H1 (cell line): ENCODE results near the gene CLINT1. TPM values are rescaled to one million over a fixed set of nuclear protein-coding genes. Genes with fewer than 3 reads are reported as not detected.

Source experiments
- ASH2L ChIP-seq: fragments of 200-600, 300-600 bp; sonication (generic); IDR thresholded peaks from one replicate; pipeline ENCODE4 v1.7.1; 2017; ENCODE audit warnings: low read length
- EGR1 ChIP-seq: IDR thresholded peaks from 2 replicates; pipeline ENCODE4 v1.6.1; 2011; ENCODE audit warnings: low read depth, low read length, borderline replicate concordance
- EZH2 ChIP-seq: fragments of 200-600 bp; sonication (generic); IDR thresholded peaks from 2 replicates; pipeline ENCODE4 v1.7.1; 2012; ENCODE audit warnings: low read depth, mild to moderate bottlenecking, moderate library complexity, low read length, inconsistent platforms; ENCODE audit not compliant: severe bottlenecking
- KDM4A ChIP-seq: IDR thresholded peaks from one replicate; pipeline ENCODE4 v1.7.1; 2012; ENCODE audit warnings: low read depth, mild to moderate bottlenecking, moderate library complexity, low read length, inconsistent platforms; ENCODE audit not compliant: severe bottlenecking
- TEAD4 ChIP-seq: IDR thresholded peaks from 2 replicates; pipeline ENCODE4 v1.6.1; 2012; ENCODE audit warnings: low read depth, low read length, inconsistent platforms, mixed read lengths
- ZNF274 ChIP-seq: IDR thresholded peaks from 2 replicates; pipeline ENCODE4 v1.7.0; 2012; ENCODE audit warnings: low read length, borderline replicate concordance; ENCODE audit errors: extremely low read depth
- polyA plus RNA-seq, 7 experiments: library from polyadenylated mRNA; depleted of rRNA in 3 of 7; stranded (reverse) in 5 of 7; unstranded in 2 of 7; fragments of >200 nt in 5 of 7; fragments of 200-250 nt in 2 of 7; gene quantifications; 1 replicate in 5 of 7; 2 replicates in 1 of 7; 4 replicates in 1 of 7; pipeline versions ENCODE4 v1.2.1 to v1.2.3, GENCODE V29; 2011 to 2013; ENCODE audit warnings: missing spikeins in 2 of 7, mixed read lengths in 2 of 7
- total RNA-seq: library from RNA; stranded (reverse); fragmentation: NEBNext Ultra II Directional; extraction: Animal tissue kit (Norgen Biotek cat#: 25700); gene quantifications from 2 replicates; pipeline ENCODE4 v1.2.1, GENCODE V29; 2021
- TF ChIP-seq, protein P1 (sequence below): fragments of 300-600 bp; sonication (generic); IDR thresholded peaks from 2 replicates; pipeline ENCODE4 v1.7.1; 2012; ENCODE audit warnings: low read length, moderate library complexity, mild to moderate bottlenecking, inconsistent platforms; ENCODE audit not compliant: insufficient replicate concordance
- TF ChIP-seq, protein P2 (sequence below): IDR thresholded peaks from 2 replicates; pipeline ENCODE4 v1.6.1; 2012; ENCODE audit warnings: inconsistent platforms
- TF ChIP-seq, protein P3 (sequence below): IDR thresholded peaks from 2 replicates; pipeline ENCODE4 v1.6.1; 2011; ENCODE audit warnings: low read depth, mild to moderate bottlenecking, low read length; ENCODE audit not compliant: insufficient read depth

Gene CLINT1
- total and polyA plus RNA-seq, 2 of the 8 experiments (the other 6 are each of a cell fraction or from before 2014, with no cell fraction given): 85.9 to 140 TPM

DNA sequence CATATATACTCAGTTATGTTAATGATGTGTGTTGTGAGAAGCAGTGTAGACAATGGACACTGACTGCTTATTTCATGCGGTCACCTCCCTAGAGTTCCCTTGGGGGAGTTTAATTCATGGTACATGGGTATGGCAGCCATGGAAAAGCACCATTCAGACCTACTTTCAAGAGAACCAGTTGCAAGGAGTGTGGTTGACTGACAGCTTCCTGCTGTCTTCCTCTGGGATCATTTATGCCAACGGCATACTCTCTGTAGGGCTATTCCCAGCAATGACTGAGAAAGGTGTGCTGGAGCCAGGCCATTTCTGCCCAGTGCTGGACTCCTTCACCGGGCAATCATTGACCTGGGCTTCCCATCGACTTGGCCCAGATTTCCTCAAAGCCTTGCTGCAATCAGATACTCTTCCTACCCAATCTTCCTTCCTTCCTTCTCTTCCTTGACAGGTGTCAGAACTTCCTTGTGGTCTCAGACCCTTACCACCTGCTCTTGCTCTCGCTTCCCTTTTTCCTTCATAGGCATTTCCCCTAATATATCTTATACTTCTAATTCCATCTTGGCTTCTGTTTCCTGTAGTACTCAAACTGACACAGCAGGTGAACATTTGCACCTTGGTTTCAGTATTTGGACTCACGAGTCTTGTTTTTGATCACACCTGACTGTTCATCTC, 3.4 kb upstream of the CLINT1 start (continued):
- TF ChIP-seq, protein P1, sequence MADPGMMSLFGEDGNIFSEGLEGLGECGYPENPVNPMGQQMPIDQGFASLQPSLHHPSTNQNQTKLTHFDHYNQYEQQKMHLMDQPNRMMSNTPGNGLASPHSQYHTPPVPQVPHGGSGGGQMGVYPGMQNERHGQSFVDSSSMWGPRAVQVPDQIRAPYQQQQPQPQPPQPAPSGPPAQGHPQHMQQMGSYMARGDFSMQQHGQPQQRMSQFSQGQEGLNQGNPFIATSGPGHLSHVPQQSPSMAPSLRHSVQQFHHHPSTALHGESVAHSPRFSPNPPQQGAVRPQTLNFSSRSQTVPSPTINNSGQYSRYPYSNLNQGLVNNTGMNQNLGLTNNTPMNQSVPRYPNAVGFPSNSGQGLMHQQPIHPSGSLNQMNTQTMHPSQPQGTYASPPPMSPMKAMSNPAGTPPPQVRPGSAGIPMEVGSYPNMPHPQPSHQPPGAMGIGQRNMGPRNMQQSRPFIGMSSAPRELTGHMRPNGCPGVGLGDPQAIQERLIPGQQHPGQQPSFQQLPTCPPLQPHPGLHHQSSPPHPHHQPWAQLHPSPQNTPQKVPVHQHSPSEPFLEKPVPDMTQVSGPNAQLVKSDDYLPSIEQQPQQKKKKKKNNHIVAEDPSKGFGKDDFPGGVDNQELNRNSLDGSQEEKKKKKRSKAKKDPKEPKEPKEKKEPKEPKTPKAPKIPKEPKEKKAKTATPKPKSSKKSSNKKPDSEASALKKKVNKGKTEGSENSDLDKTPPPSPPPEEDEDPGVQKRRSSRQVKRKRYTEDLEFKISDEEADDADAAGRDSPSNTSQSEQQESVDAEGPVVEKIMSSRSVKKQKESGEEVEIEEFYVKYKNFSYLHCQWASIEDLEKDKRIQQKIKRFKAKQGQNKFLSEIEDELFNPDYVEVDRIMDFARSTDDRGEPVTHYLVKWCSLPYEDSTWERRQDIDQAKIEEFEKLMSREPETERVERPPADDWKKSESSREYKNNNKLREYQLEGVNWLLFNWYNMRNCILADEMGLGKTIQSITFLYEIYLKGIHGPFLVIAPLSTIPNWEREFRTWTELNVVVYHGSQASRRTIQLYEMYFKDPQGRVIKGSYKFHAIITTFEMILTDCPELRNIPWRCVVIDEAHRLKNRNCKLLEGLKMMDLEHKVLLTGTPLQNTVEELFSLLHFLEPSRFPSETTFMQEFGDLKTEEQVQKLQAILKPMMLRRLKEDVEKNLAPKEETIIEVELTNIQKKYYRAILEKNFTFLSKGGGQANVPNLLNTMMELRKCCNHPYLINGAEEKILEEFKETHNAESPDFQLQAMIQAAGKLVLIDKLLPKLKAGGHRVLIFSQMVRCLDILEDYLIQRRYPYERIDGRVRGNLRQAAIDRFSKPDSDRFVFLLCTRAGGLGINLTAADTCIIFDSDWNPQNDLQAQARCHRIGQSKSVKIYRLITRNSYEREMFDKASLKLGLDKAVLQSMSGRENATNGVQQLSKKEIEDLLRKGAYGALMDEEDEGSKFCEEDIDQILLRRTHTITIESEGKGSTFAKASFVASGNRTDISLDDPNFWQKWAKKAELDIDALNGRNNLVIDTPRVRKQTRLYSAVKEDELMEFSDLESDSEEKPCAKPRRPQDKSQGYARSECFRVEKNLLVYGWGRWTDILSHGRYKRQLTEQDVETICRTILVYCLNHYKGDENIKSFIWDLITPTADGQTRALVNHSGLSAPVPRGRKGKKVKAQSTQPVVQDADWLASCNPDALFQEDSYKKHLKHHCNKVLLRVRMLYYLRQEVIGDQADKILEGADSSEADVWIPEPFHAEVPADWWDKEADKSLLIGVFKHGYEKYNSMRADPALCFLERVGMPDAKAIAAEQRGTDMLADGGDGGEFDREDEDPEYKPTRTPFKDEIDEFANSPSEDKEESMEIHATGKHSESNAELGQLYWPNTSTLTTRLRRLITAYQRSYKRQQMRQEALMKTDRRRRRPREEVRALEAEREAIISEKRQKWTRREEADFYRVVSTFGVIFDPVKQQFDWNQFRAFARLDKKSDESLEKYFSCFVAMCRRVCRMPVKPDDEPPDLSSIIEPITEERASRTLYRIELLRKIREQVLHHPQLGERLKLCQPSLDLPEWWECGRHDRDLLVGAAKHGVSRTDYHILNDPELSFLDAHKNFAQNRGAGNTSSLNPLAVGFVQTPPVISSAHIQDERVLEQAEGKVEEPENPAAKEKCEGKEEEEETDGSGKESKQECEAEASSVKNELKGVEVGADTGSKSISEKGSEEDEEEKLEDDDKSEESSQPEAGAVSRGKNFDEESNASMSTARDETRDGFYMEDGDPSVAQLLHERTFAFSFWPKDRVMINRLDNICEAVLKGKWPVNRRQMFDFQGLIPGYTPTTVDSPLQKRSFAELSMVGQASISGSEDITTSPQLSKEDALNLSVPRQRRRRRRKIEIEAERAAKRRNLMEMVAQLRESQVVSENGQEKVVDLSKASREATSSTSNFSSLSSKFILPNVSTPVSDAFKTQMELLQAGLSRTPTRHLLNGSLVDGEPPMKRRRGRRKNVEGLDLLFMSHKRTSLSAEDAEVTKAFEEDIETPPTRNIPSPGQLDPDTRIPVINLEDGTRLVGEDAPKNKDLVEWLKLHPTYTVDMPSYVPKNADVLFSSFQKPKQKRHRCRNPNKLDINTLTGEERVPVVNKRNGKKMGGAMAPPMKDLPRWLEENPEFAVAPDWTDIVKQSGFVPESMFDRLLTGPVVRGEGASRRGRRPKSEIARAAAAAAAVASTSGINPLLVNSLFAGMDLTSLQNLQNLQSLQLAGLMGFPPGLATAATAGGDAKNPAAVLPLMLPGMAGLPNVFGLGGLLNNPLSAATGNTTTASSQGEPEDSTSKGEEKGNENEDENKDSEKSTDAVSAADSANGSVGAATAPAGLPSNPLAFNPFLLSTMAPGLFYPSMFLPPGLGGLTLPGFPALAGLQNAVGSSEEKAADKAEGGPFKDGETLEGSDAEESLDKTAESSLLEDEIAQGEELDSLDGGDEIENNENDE: no peak
- no peak for TF ChIP-seq EZH2
- TF ChIP-seq EGR1: no peak
- TF ChIP-seq TEAD4: no peak
- TF ChIP-seq KDM4A: no peak
- TF ChIP-seq, protein P2, sequence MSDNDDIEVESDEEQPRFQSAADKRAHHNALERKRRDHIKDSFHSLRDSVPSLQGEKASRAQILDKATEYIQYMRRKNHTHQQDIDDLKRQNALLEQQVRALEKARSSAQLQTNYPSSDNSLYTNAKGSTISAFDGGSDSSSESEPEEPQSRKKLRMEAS: no peak
- TF ChIP-seq, protein P3, sequence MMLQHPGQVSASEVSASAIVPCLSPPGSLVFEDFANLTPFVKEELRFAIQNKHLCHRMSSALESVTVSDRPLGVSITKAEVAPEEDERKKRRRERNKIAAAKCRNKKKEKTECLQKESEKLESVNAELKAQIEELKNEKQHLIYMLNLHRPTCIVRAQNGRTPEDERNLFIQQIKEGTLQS: no peak
- TF ChIP-seq ASH2L: no peak
- TF ChIP-seq ZNF274: no peak
